Upper lobe of left lung (tissue), 4 donors: ENCODE measurements around the gene NOTCH3.

Source experiments
- CTCF ChIP-seq, 6 experiments: fragments of 450-650 bp in 4 of 6; fragments of 200-600 bp in 2 of 6; sonication (generic) in 2 of 6; IDR thresholded peaks; one replicate each; pipeline ENCODE4 v1.5.1; 2016 to 2019; ENCODE audit warnings: antibody characterized with exemption in 6 of 6
- POLR2A ChIP-seq, 4 donors: fragments of 450-650 bp; IDR thresholded peaks; one replicate each; pipeline ENCODE4 v1.5.1; 2016 to 2017; ENCODE audit warnings: antibody characterized with exemption in 4 of 4, mild to moderate bottlenecking in 2 of 4

GRCh38 chr19:15169541-15170285 lies 31.1 kb downstream of the NOTCH3 start:
- no peak for TF ChIP-seq CTCF (IDR thresholded peaks at IDR 0.05)
- no peak for TF ChIP-seq POLR2A (IDR thresholded peaks at IDR 0.05)
